ENCODE data around the gene SLC44A1. TPM values are rescaled to one million over a fixed set of nuclear protein-coding genes. Genes with fewer than 3 reads are reported as not detected.

The SLC44A1 gene
- total RNA-seq, 4 donors from 2014 or later, result 39.3 to 94.1 (median 58.3) TPM

- no peaks in the 10 kb centered on the region for H3K36me3 ChIP-seq
- no peak overlapping the region for H3K4me3 ChIP-seq
- 68 to 75% methylated on average over 2 of the region's 2 CpGs for WGBS, 2 donors (ENCODE audit: low coverage in 1 of 2)
- no peak overlapping the region for H3K27ac ChIP-seq
- TF ChIP-seq CTCF (IDR thresholded peaks at IDR 0.05) (no peak), POLR2AphosphoS5 (IDR thresholded peaks at IDR 0.05) (no peak), EP300 (IDR thresholded peaks at IDR 0.05; ENCODE audit: low read depth) (no peak), POLR2A (IDR thresholded peaks at IDR 0.05) (no peak)
- no peak for DNase-seq
- no peaks in the 10 kb centered on the region for H3K9me3 ChIP-seq
- in situ Hi-C loops (cut with MboI; ENCODE audit: low pct_ligation_motif_present in 1 of 4, low pct_unique_long_range_greater_than_20kb in 1 of 4, low sequenced_read_pairs in 3 of 4) (no loop called here), intact Hi-C loops (cut with DNase I; ENCODE audit: low total_unique reads) (loop anchor here (10.0 kb wide), 1 partner anchor 1329 kb away; no protein-coding TSS in a partner anchor)
- peaks cover 0 to 11% (median 3%) of the 10 kb centered on the region in 4 donors for H3K4me1 ChIP-seq
- no peaks in the 10 kb centered on the region for H3K27me3 ChIP-seq
Observed at GRCh38 chr9:105455836-105456475, 211.5 kb downstream of the SLC44A1 start.

- Histone ChIP-seq H3K27ac (no peak overlapping the region), H3K36me3 (no peaks in the 10 kb centered on the region), H3K4me1 (peaks cover 0 to 8% (median 0%) of the 10 kb centered on the region in 4 donors), H3K27me3 (no peaks in the 10 kb centered on the region), H3K9me3 (no peaks in the 10 kb centered on the region), H3K4me3 (no peak overlapping the region)
- no peak for DNase-seq
- in situ Hi-C loops (cut with MboI; ENCODE audit: low pct_ligation_motif_present in 1 of 4, low pct_unique_long_range_greater_than_20kb in 1 of 4, low sequenced_read_pairs in 3 of 4) (no loop called here), intact Hi-C loops (cut with DNase I; ENCODE audit: low total_unique reads) (loop anchor here (10.0 kb wide), 1 partner anchor 1327 kb away; no protein-coding TSS in a partner anchor)
- TF ChIP-seq POLR2A (IDR thresholded peaks at IDR 0.05) (no peak), POLR2AphosphoS5 (IDR thresholded peaks at IDR 0.05) (no peak), CTCF (IDR thresholded peaks at IDR 0.05) (no peak), EP300 (IDR thresholded peaks at IDR 0.05; ENCODE audit: low read depth) (no peak)
- WGBS, 2 donors (ENCODE audit: low coverage in 1 of 2), result 72% methylated on average over 15 of the region's 15 CpGs; no CpG with 5 or more reads in 1 of the 2 donors
Observed at GRCh38 chr9:105457560-105458294, 213.3 kb downstream of the SLC44A1 start.

- in situ Hi-C loops (cut with MboI; ENCODE audit: low pct_ligation_motif_present in 1 of 4, low pct_unique_long_range_greater_than_20kb in 1 of 4, low sequenced_read_pairs in 3 of 4), result no loop called here
- 91 to 100% methylated on average over 2 to 3 of the region's 3 CpGs for WGBS, 2 donors (ENCODE audit: low coverage in 1 of 2)
- DNase-seq, result no peak
- Histone ChIP-seq H3K27me3 (no peaks in the 10 kb centered on the region), H3K36me3 (no peaks in the 10 kb centered on the region), H3K4me1 (peaks cover 0 to 8% (median 0%) of the 10 kb centered on the region in 4 donors), H3K4me3 (no peak overlapping the region), H3K9me3 (no peaks in the 10 kb centered on the region), H3K27ac (no peak overlapping the region)
- intact Hi-C loops (cut with DNase I; ENCODE audit: low total_unique reads), result loop anchor here (10.0 kb wide), 1 partner anchor 1326 kb away; no protein-coding TSS in a partner anchor
- no peak for TF ChIP-seq POLR2A (IDR thresholded peaks at IDR 0.05)
- no peak for TF ChIP-seq POLR2AphosphoS5 (IDR thresholded peaks at IDR 0.05)
- TF ChIP-seq CTCF (IDR thresholded peaks at IDR 0.05), result no peak
- no peak for TF ChIP-seq EP300 (IDR thresholded peaks at IDR 0.05; ENCODE audit: low read depth)
Observed at GRCh38 chr9:105458404-105458803, 214.0 kb downstream of the SLC44A1 start.

GRCh38 chr9:105459336-105459735, 214.9 kb downstream of the SLC44A1 start:
- in situ Hi-C loops (cut with MboI; ENCODE audit: low pct_ligation_motif_present in 1 of 4, low pct_unique_long_range_greater_than_20kb in 1 of 4, low sequenced_read_pairs in 3 of 4) (no loop called here), intact Hi-C loops (cut with DNase I; ENCODE audit: low total_unique reads) (loop anchor here (10.0 kb wide), 1 partner anchor 1325 kb away; no protein-coding TSS in a partner anchor)
- WGBS, 2 donors (ENCODE audit: low coverage in 1 of 2), result 92% methylated on average over 2 of the region's 2 CpGs; no CpG with 5 or more reads in 1 of the 2 donors
- Histone ChIP-seq H3K27ac (no peak overlapping the region), H3K9me3 (no peaks in the 10 kb centered on the region), H3K27me3 (no peaks in the 10 kb centered on the region), H3K36me3 (peaks cover 0 to under 1% (median under 1%) of the 10 kb centered on the region in 4 donors), H3K4me3 (no peak overlapping the region), H3K4me1 (peaks cover 0 to 8% (median 0%) of the 10 kb centered on the region in 4 donors)
- no peak for DNase-seq
- no peak for TF ChIP-seq EP300 (IDR thresholded peaks at IDR 0.05; ENCODE audit: low read depth)
- no peak for TF ChIP-seq POLR2A (IDR thresholded peaks at IDR 0.05)
- TF ChIP-seq POLR2AphosphoS5 (IDR thresholded peaks at IDR 0.05), result no peak
- no peak for TF ChIP-seq CTCF (IDR thresholded peaks at IDR 0.05)
